D341Med (cell line): ENCODE results near the gene SFT2D1.
A peak's percentile ranks its signal among the peaks of the same experiment; 100 is the strongest.

ENCODE experiments used
- DNase-seq: peaks from one replicate; pipeline ENCODE4 v3.0.0; 2012; ENCODE audit warnings: low spot score

Gene SFT2D1

DNA sequence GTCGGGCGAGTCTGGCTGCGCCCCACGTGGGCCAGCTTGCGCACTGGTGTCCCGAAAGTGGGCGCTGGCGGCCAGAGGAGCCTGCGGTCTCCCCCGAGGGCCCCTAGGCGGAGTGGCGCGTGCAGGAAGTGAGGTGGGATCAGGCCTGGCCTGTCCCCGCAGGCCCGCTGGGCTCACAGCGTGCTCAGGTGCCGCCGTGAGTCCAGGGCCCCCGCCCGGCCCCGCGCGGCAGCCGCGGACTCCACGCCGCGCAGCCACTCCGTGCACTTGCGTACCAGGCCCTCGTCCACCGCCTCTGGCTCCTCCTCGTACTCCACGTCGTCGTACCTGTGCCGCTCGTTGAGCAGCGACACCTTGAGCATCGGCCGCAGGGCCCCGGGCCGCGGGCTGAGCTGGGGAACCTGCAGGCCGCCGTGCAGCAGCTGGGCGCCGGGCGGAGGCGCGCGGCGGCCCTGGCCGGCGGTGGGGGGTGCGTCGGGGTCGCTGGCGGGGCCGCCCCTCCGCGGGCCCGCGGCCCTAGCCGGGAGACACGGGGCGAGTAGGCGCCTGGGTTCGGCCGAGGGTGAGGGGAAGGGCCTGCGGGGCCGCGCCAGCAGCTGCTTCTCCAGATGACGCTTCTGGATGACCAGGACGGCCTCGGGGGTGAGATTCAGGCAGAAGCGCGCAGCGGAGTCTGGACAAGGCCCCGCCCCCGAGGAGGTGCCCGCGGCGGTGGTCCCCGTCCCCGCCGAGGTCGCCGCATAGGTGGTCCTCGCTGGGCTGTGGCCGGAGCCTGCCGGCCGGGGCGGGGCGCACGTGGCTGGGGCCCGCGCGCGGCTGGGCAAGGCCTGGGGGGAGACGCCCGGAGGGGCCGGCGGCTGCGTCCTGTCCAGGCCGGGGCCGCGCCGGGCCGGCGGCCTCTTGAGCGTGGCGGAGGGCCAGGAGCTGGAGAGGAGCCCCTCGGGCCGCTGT is 35.0 kb downstream of the SFT2D1 start:
- DNase-seq, result peak; percentile 59

DNA sequence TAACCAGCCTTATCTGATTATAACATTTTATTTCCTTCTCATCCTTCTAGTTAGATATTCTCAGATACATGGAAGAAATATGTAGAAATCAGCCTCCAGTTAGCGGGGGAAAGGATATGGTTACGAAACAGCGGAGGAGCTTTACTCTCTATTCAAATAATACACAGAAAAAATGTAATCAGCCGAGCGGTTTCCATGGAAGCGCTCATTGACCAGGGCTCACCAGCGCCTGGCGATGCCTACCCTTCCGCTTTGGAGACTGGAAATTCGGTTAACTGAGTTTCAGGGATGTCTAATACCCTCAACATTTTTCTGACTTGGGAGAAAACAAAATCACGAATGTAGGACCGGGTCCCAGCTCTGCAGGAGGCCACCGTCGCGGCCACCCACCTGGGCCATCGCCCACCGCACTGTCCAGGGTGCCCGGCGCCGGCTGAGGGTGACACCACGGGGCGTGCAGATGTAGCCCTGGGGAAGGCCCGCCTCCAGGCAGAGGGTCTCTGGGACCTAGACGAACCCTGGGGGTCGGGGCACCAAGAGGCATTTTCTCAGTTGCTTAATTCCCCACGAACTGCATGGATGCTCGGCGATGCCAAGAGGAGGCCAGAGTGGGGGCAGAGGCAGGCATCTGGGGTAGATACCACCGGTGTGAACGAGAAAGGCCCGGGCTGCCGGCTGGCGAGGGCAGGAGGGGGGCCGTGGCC is 35.8 kb downstream of the SFT2D1 start:
- DNase-seq, result no peak

DNA sequence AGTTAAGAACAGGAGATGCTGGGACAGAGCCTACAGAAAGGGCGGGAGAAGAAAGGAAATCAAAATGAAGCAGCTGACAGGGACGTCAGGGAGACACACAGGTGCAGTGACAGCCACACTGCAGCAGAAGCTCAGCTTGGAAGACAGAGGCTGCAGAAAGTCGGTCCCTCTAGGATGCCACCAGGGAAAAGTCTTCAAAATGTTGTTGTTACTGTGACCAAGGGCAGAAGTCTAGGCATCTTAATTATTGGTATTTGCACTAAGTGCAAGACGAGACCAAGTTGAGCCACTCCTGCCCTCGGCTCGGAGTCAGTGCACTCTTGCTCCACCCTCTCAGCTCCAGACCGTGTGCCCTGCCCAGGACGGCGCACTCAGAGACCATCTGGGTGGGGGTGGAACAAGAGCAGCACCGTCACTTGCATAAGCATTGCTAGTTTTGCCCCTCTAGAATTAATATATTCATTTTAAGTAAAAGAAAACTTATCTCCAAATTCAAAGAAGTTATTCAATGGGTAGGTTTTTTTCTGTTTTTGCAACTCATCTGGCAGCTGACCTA is 36.7 kb downstream of the SFT2D1 start:
- DNase-seq, result no peak

DNA sequence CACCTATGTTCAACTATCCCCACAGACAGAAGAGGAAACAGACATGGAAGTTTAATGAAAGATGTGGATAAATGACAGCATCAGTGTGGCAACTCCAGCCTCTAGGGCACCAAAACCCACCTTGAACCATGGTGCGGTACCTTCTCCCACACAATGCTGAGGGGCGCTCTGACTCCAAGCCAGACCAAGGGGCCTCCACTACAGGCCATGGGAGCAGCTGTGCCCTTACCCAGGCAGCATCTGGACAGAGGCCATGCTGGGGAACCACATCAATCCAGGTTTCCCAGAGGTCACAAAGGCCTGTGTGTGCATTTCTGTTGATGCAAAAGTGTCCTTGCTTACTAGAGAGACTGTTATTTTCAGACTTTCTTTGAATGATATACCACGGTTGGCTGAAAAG is 38.2 kb downstream of the SFT2D1 start:
- DNase-seq, result no peak

DNA sequence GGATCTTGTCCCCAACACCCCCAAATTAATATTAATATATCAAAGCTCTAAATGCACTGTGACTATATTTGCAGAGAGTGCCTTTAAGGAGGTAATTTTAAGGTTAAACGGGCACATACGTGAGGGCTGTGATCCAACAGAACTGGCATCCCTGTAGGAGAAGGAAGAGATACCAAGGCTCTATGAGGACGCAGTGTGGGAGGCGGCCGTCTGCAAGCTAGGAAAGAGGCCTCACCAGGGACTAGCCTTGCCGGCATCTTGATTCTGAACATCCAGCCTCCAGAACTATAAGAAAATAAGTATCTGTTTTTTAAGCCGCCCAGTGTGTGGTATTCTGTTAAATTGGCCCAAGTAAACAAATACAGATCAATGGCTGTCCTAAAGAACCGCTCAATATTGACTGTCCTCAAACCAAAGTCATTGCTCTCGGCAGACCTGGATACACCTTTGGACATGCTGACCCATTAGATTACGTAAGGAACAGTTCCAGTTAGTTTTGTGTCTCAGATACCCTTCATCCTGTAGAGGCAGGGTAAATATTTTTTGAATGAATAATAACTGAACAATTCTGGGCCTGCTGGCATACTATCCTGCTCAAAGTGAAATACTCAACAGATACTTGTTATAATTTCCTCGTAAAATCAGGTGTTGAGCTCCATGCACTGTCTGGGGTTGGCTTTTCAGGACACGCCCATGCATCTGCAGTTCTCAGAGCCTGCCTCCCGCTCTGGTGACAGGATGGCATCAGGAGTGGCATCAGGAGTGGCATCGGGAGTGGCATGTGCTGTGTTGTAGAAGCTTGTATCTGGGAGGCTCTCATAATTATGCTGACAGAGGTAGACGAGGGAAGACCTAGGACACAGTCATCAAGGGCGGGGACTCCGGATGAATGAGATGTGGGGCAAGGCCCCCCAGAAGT is 40.5 kb downstream of the SFT2D1 start:
- DNase-seq, result no peak

DNA sequence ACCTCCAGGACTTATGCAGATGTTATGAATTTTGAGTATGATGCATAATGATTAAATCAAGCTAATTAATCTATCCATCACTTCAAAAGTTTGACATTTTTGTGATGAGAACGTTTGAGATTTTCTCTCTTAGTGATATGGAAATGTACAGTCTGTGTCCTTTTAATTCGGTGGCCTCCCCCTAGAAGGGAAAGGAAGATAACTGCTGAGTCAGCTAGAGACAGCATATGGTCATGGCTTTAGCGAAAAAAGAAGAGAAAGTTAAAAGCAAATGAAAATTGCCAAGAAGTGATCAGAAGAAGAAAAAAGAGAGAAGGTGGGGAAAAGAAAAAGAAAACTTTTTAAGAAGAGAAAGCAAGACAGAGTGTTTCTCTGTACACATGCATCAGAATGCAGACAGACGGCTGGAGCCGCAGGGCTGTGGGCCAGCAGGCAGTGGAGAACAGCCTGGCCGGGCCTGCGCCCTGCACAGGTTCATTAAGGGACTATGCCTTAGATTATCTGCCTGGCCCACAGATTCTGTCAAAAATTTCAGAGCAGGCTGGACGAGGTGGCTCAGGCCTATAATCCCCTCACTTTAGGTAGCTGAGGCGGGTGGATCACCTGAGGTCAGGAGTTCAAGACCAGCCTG is 41.9 kb downstream of the SFT2D1 start:
- no peak for DNase-seq

DNA sequence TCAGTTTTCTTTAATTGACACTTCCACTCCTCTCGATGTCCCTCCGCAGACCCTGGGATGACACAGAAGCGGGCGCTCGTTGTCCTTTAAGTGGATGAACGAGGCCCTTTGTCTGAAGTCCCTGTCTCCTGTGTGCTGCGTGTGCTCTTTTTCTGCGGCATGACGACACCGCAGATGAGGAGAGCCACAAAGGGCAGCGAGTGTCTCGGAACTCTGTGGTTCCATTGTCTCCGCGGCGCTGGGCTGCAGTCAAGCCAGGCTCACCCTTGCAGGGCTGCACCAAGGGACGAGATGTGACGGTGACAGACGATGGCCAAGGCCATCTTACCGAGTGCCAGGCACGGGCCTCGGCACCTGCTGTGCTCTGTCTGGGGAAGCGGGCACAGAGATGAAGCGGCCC is 44.7 kb downstream of the SFT2D1 start:
- DNase-seq, result no peak

DNA sequence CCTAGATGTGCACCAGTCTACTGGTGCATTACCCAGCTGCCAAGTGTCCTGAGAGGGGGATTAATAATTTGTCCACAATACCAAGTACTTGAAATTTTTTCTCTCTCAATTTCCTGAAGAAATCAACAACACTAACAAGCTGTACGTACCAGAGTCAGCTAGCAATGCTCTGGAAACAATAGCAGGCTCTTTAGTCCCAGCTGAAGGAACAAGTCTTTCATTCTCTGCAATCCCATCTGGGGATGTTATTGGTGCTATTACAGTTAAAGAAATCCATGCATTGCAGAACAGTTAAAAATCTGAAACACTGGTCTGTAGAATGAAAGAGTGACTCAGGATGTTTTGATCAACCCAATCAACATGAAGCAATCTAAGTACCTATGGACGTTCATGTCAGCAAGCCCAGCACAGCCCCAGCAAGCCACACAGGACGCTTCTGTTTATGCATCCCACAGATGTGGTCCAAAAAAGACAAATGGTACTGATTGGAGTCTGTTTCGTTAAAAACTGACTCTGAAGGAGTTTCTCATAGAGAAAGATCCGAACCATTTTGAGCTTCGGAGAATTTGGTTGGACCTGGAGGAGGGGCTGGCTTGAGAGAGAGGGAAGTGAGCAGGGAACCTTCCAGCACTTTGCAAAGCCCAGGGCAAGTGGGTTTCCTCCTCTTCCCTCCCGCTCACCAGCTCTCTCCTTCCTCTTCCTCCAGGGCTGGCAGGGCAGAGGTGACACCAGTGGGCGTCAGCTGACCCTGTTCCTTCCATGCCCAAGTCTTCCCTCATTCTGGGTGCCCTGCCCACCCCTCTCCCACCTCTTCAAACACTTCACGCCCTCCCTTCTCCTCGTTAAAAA is 46.1 kb downstream of the SFT2D1 start:
- DNase-seq, result no peak

DNA sequence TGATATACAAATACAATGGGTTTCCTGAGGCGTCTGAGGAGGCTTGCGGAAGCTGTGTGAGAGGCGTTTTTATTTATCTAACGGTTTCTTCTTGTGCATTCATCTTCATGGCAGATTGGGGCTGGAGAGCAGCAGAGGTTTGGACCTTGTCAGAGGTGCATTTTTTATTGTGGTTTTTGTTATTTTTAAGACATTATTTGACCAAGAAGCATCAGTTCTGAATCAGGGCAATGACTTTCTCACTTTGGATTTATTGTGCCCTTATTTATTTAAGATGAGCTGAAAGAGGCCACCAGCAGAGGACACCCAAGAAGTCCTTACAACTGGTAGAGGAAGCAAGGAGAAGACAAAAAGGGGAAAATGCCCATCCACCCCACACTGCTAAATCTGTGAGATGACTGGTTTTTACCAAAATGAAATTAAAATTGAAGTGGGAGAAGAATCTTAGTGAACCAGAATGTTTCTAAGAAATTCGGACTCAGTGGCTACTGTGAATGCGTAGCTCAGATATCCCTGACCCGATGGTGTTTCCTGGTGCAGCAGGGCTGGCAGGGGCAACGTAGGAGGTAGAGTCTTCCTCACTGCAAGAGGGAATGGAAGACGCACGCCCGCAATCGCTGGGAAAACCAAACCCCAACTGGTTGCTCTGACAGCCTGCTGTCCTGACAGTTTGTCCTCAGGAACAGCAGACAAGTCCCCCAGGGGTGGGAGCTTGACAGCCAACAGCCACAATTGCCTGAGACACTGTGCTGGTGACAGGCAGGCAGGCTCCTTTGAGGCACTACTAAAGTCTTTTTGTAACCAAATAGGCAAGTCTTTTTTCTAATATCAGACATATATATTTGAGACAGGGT is 48.4 kb downstream of the SFT2D1 start:
- no peak for DNase-seq

DNA sequence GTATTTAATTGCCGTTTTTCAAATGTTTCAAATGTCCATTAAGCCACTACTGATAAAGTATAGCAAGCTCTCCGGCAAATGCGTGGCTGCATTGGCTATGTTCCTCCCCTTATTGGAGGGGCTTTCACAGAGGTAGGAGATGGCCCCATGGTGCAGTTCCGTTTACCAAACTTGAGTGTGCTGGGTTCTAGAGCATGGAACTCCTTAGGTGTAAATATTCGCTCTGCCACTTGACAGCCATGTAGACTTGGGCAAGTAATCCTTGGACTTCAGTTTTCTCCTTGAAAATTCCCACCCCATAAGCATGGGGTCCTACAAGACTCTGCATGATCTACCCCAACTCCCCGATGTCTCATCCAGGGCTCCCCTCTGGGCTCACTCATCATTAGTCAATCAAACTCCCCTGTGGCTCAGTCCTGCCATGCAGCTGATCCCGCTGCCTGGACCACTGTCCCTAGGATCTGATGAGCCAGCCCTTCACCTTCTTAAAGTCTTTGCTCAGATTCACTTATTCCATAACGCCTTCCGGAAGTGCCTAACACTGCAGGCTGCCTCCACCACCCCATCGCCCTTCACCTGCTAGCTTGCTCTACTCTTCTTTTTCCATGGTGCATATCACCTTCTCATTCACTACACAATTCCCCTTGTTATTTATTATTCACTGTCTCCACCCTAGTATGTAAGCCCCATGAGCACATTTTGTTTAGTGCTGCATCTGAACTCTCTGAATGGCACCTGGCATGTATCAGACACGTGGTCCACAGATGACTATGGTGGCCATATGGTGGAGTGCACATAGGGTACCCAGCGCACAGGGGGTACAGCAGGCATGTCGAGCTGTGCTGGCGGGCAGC is 52.9 kb downstream of the SFT2D1 start:
- no peak for DNase-seq

DNA sequence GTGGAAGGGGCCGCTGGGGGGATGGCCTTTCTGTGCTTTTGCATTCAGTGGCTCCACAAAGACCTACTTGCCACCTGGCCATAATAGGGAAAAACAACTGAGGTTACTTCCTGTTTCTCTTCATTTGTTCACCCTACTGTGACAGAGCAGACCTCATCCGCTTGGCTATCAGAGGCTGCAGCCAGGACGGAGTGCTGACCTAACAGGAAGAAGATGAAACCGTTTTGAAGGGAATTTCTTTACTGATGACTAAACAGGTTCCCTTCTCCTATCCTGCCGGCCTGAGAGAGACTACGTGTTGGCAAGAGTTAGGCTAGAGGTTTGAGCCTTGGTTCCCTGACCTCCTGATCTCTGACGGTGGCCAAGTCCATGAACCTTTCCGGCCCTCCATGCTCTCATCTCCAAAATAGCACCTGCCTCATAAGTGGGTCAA is 55.5 kb downstream of the SFT2D1 start:
- DNase-seq, result no peak

DNA sequence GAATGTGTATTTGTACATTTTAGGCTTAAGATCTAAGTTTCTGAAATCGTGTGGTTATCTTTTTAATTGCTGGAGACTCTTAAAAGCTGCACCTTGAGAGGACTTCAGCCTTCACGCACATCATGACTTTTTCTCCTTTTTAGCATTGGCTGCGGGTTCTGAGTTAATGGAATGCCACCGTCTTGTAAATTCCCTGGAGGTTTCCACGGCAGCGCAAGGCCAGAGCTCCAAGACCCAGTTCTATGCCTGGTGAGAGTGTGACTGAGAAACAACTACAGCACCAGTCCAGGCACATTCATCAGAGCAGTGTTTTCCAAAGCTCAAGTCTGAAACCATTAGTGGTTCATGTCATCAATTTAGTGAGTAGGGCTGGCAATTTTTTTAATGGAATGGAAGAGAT is 57.1 kb downstream of the SFT2D1 start:
- DNase-seq, result no peak

DNA sequence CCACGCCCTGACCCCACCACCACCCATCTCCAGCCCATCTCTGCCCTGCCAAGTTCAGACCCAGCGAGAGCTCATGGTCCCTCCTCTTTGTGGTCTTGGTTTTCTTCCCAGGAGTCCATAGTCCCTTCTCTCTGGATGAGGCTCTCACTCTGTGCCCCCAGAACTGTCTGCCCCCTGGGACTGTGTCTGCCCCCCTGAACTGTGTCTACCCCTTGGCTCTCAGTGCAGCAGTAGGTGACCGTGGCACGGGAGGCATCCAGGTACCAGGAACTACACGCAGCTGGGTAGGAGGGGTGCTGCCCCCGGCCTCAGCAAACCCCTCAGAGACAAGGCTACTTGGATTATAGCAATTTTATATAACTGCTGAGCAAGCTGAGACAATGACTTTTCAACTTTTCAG is 57.7 kb downstream of the SFT2D1 start:
- no peak for DNase-seq

DNA sequence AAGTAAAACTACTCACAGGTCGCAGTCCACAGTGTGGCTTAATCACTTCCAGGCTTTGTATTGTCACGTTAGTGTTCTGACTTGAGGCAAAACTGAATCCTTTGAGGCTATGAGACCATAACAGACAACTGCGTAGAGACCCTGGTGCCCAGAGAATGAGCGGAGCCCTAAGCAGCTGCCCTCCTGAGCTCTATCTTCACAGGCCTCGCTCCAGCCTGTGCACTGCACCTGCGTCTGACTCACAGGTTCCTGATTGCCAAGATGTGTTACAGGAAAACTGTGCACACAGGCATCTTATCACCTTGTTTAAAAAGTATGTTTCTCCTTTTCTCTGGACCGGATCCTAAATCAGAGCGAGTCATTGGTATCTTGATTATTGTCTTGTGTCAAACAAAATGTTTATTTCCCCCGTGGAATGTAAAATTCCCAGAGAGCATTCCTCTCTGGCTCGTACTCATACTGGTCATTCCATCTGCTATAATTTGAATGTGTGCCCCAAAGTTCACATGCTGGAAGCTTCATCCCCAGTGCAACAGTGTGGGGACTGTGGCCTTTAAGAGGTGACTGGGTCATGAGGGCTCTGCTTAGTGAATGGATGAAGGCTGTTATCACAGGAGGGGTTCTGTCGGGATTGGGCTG is 59.8 kb downstream of the SFT2D1 start:
- DNase-seq, result no peak

DNA sequence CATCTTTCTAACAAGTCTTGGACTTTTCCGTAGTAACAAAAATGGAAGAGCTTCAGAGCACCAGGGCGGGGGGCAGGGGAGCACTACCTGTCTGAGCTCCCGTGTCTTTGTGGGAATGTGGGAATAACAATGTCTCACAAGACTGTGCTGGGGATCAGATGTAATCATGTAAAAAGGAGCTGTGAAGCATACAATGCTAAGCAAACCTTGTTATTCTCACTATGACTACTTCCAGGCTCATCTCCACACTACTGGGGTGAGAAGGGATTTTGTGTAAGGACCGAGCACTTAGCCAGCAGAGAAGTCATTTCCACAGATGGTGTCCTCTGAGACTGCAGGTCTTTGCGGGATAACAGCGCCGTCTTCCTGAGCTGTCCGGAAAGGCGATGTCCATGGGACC is 61.2 kb downstream of the SFT2D1 start:
- no peak for DNase-seq

DNA sequence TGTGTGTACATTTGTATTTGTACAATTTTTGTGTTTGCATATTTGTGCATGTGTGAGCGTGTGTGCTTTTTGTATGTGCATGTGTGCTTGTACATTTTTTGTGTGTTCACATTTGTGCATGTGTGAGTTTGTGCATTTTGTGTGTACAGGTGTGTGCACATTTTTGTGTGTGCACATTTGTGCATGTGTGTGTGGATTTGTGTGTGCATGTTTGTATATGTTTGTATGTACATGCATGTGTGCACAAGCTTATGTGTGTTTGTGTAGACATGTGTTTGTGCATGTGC is 63.0 kb downstream of the SFT2D1 start:
- DNase-seq, result no peak

DNA sequence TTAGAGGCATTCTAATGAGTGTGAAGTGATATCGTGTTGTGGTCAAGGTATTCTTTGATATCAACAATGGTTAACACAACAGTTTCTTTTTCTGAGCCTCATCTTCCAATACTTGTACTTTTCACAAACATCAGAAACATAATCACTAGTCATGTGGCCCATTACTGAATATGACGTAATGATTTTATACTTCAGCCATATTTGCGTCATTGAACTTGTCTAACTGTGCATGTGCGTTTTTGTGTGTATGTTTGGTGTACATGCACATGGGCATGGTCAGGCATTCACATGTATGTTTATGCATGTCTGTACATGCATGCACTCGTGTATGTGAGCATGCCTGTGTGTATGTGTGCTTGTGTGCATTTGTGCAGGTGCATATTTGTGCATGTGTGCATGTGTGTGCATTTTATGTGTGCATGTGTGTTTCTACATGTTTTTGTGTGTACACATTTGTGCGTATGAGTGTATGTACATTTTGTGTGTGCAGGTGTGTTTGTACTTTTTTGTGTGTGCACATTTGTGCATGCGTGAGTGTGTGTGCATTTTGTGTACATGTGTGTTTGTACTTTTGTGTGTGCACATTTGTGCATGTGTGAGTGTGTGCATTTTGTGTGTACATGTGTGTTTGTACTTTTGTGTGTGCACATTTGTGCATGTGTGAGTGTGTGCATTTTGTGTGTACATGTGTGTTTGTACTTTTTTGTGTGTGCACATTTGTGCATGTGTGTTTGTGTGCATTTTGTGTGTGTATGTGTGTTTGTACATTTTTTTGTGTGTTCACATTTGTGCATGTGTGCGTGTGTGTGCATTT is 63.6 kb downstream of the SFT2D1 start:
- no peak for DNase-seq
